ENCODE data around the gene ALKBH1.
"Not testable (repeated sequence)": the region's sequence is repeated elsewhere in the genome, so short reads cannot be mapped to it uniquely, and the experiment has no call there.

The ALKBH1 gene, protein sequence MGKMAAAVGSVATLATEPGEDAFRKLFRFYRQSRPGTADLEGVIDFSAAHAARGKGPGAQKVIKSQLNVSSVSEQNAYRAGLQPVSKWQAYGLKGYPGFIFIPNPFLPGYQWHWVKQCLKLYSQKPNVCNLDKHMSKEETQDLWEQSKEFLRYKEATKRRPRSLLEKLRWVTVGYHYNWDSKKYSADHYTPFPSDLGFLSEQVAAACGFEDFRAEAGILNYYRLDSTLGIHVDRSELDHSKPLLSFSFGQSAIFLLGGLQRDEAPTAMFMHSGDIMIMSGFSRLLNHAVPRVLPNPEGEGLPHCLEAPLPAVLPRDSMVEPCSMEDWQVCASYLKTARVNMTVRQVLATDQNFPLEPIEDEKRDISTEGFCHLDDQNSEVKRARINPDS

DNA sequence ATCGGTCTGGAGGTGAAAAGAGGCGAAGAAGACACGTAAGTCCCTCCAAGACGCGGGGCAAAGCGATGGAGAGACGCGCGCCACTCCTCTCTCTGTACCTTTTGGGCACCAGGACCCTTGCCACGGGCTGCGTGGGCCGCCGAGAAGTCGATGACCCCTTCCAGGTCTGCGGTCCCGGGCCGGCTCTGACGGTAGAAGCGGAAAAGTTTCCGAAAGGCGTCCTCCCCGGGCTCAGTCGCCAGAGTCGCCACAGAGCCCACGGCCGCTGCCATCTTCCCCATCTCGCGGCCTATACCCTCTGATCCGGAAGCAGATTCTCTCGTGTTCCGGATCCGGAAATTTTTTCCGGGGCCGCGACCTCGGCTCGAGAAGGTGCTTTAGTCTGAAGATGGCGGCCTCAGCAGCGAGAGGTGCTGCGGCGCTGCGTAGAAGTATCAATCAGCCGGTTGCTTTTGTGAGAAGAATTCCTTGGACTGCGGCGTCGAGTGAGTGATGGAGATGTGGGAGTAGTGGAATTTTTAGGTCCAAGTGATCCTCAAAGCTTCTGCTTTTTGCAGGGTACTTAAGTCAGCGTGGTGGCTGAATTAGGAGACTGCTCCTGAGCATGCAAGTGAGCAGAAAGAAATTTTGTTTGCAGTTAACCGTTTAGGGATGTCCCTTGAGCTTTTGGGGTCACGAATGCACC lies at the start of gene ALKBH1, which contains the start of gene SLIRP:
TSS of gene ALKBH1 (minus strand) at position 300 of the 685 bp plus-strand sequence. CDS start at position 281, 19 bp downstream.
TSS of gene SLIRP (plus strand) at position 380 of the 685 bp plus-strand sequence. CDS start at position 389, 9 bp downstream.
- peak; percentile 73 to 88 for DNase-seq (ENCODE audit: low read depth in 1 of 2, low spot score in 1 of 2)

DNA sequence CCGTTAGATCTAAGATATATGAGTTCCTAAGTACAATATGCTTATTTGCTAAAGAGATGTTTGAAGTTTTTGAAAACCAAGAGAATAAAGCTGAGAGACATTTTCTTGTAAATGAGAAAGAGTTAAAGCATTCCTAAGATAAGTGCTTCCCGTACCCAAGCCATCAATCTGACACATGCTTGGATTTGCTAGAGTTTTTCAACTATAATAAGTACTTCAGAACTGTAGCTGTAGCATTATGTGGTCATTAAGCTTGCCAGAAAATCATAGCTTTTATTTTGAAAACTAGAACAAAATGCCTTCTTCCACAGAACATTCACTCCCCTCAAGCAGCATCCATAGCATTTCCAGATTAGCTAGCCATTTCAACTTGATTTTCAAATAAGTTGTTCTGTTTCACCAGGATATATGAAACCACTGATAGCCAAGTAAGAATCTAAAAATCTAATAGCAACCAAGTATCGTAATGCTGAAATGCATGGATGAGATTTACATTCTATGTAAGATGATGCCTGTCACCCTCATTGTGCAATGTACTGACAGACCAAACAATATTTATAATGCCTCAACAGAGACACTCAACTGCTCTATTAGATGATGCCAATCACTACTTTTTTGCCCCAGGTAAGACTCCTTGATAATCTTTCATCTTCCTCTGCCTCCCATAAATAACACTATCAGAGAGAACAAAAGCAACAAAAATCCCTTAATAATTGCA lies 45.1 kb upstream of the ALKBH1 start:
- DNase-seq (ENCODE audit: low read depth in 1 of 2, low spot score in 1 of 2): no peak

DNA sequence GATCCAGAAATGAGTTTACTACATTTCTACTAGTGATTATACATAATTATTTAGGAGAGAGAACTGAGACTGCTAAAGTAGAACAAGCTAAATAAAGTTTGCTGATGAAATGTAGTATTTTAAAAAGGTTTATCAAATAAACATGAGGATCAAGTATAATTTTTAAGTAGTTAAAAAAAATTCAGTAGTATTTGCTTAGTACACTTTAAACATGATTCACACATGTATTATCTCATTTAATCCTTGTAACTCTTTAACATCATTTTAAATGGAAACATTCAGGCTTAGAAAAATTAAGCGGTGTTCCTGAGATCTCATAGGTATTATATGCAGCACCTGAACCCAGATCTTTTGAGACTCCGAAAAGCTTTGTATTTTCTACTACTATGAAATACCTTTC lies 44.4 kb upstream of the ALKBH1 start:
- DNase-seq (ENCODE audit: low read depth in 1 of 2, low spot score in 1 of 2): no peak

DNA sequence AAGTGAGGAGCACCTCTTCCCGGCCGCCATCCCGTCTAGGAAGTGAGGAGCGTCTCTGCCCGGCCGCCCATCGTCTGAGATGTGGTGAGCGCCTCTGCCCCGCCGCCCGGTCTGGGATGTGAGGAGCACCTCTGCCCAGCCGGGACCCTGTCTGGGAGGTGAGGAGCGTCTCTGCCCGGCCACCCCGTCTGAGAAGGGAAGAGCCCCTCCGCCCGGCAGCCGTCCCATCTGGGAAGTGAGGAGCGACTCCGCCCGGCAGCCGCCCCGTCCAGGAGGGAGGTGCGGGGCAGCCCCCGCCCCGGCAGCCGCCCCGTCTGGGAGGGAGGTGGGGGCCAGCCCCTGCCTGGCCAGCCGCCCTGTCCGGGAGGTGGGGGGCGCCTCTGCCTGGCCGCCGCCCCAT lies 39.6 kb upstream of the ALKBH1 start:
- not testable (repeated sequence) for DNase-seq (ENCODE audit: low read depth in 1 of 2, low spot score in 1 of 2)

DNA sequence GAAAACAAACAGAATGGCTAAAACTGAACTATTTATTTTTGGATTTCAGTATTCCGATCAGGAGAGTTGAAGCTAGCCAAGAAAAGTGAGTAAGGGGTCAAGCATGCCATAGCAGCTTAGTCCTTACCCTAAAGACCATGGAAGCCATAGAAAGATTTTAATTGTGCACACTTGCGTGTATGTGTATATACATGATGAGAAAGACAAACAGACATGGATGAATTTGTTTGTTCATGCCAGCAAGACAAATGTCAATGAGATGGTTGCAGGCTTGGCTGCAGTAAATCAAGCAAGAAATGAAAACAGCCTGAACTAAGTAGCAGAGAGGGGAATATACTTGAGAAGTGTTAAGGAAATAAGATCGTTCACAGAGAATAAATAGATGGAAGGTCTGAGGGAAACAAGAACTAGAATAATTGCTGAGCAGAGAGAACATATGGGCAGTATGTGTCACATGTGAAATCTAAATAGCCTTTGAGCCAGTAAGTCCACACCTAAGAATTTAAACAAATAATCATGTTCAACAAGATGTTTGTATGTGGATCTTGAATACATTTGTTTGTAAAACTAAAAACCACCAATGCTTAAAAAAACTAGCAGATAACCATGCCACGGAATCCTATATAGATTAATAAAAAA lies 38.4 kb upstream of the ALKBH1 start:
- DNase-seq (ENCODE audit: low read depth in 1 of 2, low spot score in 1 of 2): no peak

DNA sequence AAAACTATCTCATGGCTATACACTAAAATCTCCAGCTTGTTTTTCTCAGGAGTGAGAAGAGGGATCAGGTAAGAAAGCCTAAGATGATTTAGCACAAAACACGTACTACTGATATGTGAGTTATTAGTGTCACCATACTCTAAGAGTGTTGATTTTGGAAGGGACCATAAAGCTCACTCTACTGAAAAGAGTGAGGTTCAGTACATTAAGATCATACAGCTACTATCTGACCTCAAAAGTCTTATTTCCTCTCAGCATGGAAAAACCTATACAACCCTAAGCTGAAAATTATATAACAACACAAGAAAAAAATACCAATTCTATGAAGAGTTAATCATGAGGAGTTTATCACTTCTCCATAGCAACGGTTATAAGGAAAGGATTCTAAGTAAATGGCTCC lies 33.6 kb upstream of the ALKBH1 start:
- DNase-seq (ENCODE audit: low read depth in 1 of 2, low spot score in 1 of 2): no peak

DNA sequence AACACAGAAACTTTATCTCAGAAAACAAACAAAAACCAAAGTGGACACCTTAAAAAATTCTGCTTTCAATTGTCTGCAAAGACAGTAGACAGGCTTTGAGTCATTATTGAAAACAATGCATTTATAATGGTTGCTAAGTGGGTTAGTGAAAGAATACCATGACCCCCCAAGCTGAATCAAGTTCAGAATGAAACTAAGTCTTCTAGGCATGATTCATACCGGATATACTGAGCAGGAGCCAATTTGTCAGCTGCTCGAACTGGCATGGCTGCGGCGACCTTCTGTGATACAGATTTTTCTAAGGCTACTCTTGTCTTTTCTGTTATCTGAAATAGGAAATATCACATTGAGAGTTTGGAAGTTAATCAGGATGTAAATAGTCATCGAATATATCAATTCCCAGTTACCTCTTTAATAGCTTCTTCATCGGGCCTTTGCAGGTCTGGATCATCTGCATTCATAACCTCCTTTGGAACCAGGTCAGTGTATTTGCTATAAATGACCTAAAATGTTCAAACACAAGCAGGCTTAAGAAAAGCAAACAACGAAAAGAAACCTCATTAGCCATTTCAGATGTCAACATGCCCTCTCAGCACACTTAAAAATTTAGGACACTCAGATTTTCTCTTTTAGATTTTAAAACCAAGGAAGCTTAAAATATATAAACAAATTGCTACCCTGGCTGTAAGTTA lies 30.9 kb upstream of the ALKBH1 start:
- peak in 1 of 2 donors; percentile 4 for DNase-seq (ENCODE audit: low read depth in 1 of 2, low spot score in 1 of 2)

DNA sequence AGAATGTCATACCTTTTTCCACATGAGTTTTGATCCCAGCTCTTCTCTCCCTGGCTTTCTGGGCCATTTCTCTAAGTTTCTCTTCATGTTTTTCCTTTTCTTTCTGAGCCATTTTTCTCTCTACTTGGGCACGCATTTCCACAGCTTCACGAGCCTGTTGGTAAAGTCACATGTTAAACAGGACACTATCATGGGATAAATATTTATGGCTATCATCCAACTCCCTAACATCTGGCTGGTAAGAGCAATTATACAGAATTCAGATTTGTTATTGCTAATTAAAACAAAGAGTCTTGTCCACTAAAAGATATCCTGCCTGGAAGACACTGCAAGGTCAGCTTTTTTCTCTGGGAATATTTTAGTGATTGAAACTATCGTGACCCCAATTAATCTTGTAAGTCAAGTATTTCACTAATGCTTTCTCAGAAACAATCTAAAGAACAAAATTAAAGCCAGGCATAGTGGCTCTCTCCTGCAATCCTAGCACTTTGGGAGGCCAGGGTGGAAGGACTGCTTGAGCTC lies 23.2 kb upstream of the ALKBH1 start:
- no peak for DNase-seq (ENCODE audit: low read depth in 1 of 2, low spot score in 1 of 2)

DNA sequence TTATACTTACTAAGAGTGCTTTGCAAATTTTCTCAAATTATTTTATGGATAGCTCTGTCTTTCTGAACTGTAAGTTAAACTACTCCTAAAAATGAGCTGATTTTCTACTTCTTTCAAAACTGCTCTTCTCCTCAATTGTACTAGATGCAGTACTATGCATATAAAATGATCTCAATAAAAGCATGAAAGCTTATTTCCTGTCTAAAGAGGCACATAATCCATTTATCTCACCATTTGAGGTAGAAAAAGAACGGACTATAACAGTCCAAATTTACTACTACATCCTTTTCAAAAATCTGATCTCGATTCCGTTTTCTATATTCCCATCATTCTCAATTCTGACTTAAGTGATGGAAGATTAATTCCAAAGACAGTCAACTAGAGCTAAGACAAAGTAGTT lies 14.5 kb upstream of the ALKBH1 start:
- no peak for DNase-seq (ENCODE audit: low read depth in 1 of 2, low spot score in 1 of 2)

DNA sequence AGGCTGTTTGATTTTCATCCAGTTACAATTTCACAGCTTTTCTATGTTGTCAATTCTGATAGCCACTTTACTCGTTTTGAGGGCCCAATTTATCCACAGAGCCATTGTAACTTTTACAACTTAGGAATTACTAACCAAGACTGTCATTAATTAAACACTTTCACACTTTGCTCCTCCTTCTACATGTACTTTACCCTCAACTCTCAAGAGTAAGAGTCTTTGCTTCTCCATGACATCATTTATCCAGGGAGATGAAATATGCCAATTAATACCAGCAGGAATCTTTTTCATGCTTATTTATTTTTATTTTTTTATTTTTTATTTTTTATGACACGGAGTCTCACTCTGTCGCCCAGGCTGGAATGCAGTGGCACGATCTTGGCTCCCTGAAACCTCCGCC lies 13.6 kb upstream of the ALKBH1 start:
- DNase-seq (ENCODE audit: low read depth in 1 of 2, low spot score in 1 of 2): no peak

DNA sequence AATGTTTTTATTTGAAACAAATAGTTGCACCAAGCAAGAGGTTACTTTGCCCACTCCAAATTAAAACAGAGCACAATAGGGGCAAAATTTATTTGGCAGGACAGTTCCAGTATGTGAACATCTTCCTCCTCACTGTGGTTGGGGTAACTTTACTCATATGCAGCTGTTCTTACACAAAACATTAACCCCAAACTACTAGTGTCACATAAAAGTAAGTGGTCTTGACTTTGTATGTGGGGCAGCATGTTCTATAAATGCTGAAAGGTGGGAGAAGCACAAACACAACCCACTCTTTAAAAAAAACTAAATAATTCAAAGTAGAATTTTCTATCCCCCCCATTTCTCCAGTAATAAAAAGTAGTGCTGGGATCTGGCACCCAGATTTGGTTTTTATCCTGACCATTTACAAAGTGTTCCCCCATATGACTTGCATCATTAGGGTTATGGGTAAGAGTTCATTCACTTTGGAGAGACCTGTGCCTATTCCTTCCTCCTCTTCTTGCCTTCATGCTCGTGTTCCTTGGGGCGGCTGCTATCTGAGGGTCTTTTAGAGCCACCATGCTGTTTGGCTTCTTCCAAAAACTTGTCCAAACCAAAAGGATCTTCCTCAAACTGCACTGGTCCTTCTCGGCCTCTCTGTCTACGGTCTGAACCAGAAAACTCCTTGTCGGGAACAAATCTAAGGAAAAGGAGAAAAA lies 9.9 kb upstream of the ALKBH1 start:
- no peak for DNase-seq (ENCODE audit: low read depth in 1 of 2, low spot score in 1 of 2)

DNA sequence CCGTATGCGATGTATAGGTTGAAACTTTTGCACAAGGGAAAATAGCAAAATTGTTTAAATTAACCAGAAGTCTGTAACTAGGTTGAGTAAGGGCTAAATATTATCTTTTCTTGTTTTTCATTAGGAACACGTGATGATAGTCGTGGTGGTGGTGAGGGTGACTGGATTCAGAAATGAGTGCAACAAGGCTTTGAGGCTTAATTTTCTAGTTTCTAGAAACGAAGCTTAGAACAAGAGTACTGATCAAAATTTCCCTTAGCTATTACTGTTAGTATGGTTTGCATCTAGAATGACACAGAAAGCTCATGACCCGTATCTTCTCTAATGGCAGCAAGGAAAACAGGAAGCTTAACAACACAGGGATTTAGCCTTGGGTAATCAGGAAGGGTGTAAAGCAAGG lies 7.1 kb upstream of the ALKBH1 start:
- DNase-seq (ENCODE audit: low read depth in 1 of 2, low spot score in 1 of 2): no peak

DNA sequence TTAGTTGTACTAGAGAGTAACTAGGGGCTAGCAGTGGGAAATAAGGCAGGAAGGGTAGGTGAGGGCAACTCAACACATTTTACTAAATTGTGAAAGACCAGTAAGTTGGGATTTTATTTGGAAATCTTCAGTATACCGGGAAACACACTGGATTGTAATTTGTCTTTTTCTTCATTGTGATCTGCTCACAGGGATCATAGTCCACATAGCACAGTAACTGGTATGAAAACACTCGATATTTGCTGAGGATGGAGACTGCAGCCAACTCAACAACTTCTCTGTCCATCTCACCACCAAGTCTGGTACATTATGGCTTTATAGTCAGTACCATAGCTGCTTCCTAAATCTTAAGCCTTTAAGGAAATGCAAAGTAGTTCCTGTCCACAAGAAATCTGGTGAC lies 2.5 kb upstream of the ALKBH1 start:
- no peak for DNase-seq (ENCODE audit: low read depth in 1 of 2, low spot score in 1 of 2)

DNA sequence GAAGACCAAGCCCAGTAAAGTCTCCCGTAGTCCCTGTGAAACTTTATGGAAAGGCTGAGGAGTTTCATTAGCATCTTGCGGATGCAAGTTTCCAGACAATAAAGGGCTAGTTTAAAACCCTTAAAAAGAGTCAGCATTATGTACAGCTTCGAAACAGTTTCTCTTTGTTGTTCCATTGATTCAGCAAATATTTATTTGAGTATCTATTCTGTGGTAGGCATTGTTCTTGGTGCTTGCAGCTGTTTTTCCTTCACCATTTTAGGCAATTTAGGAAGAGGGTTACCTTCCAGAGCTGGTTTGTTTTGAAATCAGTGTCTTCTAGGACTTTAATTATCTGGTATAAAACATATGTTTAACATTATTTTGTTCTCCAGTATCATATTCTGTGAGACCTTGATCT lies 1.6 kb upstream of the ALKBH1 start:
- no peak for DNase-seq (ENCODE audit: low read depth in 1 of 2, low spot score in 1 of 2)

DNA sequence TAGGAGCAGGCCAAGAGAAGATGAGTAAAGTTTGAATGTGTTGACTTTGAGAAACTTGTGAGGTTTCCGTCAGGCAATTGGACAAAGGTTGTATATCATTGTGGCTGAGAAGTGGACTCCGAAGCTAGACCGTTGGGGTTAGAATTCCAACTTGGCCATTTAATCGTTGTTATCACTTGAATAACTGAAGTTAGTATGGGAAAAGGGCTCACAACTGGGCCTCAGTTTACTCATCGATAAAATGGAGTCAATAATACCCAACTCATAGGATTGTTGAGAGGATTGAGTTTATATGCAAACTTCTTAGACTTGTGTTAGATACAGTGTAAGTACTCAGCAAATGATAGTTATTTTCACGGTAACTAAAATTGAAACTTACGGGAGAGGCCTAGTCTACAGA lies 926 bp upstream of the ALKBH1 start:
- no peak for DNase-seq (ENCODE audit: low read depth in 1 of 2, low spot score in 1 of 2)

DNA sequence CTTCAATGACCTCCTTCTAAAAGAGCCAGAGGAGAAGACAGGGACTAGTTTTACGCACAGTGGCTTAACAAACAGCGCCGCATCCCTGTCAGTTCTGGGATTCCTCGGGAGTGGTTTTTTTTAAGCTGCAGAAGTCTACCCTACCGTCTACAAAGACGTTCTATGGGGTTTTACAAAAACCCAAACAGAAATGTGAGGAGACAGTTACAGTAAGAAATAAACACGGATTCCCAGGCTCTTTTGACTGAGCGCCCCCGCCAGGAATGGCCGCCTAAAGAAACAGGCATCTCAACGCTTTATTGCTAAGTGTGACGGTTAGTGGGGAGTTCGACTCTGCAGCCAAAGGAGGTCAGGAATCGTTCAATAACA lies 484 bp downstream of the ALKBH1 start:
- no peak for DNase-seq (ENCODE audit: low read depth in 1 of 2, low spot score in 1 of 2)

DNA sequence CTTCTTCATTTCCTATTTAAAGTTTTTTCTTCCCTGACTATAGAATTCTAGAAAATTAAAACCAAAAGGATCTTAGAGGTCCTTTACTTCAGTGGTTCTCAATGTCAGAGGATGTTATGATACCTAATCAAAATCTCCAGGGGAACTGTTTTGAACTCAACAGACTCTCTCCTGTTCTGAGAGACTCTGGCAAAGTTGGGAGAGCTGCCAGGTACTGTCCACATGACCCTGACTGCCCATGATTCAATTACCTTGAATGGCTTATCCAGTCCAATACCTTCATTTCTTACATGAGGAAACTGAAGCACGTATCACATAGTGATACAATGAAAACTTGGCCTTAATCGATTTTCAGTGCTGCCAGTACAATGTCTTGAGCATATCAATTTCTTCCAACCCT lies 16.6 kb downstream of the ALKBH1 start:
- no peak for DNase-seq (ENCODE audit: low read depth in 1 of 2, low spot score in 1 of 2)

DNA sequence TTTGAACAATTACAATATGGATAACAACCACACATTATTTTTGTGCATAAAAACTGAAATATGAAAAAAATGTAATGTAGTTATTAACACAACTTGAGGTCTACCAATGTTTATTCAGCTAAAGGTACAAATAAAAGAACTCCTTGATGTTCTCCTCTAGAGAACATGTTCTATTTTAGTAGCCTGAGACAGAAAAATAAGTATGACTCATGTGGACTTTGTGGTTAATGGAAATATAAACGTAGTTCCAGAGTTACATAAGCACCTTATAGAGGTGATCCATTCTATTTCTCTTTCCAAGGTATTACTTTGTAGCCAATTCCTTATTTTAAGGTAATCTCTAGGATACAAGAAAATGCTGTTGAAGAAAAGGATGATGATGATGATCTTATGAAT lies 25.7 kb downstream of the ALKBH1 start:
- no peak for DNase-seq (ENCODE audit: low read depth in 1 of 2, low spot score in 1 of 2)

DNA sequence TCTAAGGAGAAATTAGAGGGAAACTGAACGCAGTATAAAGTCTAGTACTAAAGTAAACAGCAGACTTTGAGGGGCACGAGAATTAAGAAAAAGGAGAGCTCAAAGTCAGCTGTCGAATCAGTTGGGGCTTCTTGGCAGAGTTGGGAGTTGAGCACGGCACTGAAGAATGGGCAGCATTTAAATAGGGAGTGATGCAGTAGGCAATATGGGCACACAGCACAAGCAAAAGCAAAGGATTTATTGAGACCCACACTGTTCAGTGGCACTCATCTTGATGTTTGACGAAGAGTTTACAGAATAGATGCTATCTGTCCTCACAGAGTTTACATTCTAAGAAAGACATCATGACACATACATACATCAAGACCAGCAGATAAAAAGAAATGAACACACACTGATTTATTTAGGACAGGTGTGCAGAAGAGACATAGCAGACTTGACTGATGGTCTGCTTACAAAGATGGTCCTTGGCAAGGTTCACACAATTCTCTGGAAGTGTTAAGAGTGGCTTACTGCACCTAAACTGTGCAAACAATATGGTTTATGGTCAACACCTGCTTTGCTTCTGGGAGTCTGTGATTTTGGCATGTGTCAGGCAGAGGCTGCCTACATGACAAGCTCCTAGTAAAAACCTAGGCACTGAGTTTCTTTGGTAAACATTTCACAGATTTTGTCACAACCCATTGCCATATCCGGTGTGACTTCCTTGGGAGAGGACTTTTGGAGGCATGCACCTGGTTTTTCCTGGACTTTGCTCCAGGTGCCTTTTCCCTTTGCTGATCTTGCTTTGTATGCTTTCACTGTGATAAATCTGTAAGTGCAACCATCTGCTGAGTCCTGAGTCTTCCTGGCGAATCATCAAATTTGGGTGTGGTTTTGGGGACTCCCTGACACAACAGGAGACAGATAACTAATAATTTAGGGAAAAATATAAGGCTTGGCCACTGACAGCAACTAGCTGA lies 26.3 kb downstream of the ALKBH1 start:
- no peak for DNase-seq (ENCODE audit: low read depth in 1 of 2, low spot score in 1 of 2)
